HG02884 (cell line): ENCODE measurements around the gene SMARCAL1.

Source experiments
- ATAC-seq: cut with Tn5 transposase; IDR thresholded peaks from one replicate; pipeline ENCODE4 v1.9.1; 2021; ENCODE audit warnings: mild to moderate bottlenecking, moderate library complexity; ENCODE audit not compliant: unreplicated experiment

SMARCAL1 gene

GRCh38 chr2:216473187-216473586 is 60.9 kb downstream of the SMARCAL1 start:
- no peak for ATAC-seq

- ATAC-seq = peak; percentile 79
These were observed 62.8 kb downstream of the SMARCAL1 start for GRCh38 chr2:216474925-216475670.

- no peak for ATAC-seq
These were observed 63.5 kb downstream of the SMARCAL1 start for GRCh38 chr2:216475767-216476166.

GRCh38 chr2:216477283-216478035 is 65.2 kb downstream of the SMARCAL1 start:
- no peak for ATAC-seq

- no peak for ATAC-seq
These were observed 65.9 kb downstream of the SMARCAL1 start for GRCh38 chr2:216478151-216478550.

- no peak for ATAC-seq
These were observed 66.5 kb downstream of the SMARCAL1 start for GRCh38 chr2:216478791-216479190.

GRCh38 chr2:216480221-216480620 is 67.9 kb downstream of the SMARCAL1 start:
- no peak for ATAC-seq

- ATAC-seq = no peak
These were observed 70.4 kb downstream of the SMARCAL1 start for GRCh38 chr2:216482640-216483039.

- ATAC-seq = no peak
These were observed 73.0 kb downstream of the SMARCAL1 start for GRCh38 chr2:216485237-216485636.

- ATAC-seq = no peak
These were observed 73.5 kb downstream of the SMARCAL1 start for GRCh38 chr2:216485745-216486144.

- ATAC-seq = no peak
These were observed 74.0 kb downstream of the SMARCAL1 start for GRCh38 chr2:216486271-216486670.

- no peak for ATAC-seq
These were observed 74.4 kb downstream of the SMARCAL1 start for GRCh38 chr2:216486708-216487107.

- no peak for ATAC-seq
These were observed 77.8 kb downstream of the SMARCAL1 start for GRCh38 chr2:216490061-216490460.

GRCh38 chr2:216491793-216492596 is 79.7 kb downstream of the SMARCAL1 start:
- peak; percentile 64 for ATAC-seq

GRCh38 chr2:216492597-216493333 is 80.5 kb downstream of the SMARCAL1 start:
- no peak for ATAC-seq

- ATAC-seq = no peak
These were observed 81.0 kb downstream of the SMARCAL1 start for GRCh38 chr2:216493334-216493685.

- ATAC-seq = no peak
These were observed 83.4 kb downstream of the SMARCAL1 start for GRCh38 chr2:216495656-216496055.

GRCh38 chr2:216497382-216498069 is 85.2 kb downstream of the SMARCAL1 start:
- ATAC-seq = no peak

- ATAC-seq = no peak
These were observed 85.7 kb downstream of the SMARCAL1 start for GRCh38 chr2:216498070-216498378.
